IMR-90 (cell line): ENCODE data around the gene ENHO. TPM values are rescaled to one million over a fixed set of nuclear protein-coding genes. Genes with fewer than 3 reads are reported as not detected.

Experiments
- ATAC-seq: fragments of 200-7000 bp; cut with Tn5 transposase; 2 replicates; pipeline ENCODE4 v1.9.1; 2020; ENCODE audit warnings: low read depth, mild to moderate bottlenecking, moderate library complexity
- BruUV-seq: library from RNA; stranded (reverse); fragments of 400-500 nt; replicated peaks from 2 replicates; lab custom pipeline; 2021; lab: Mats Ljungman, UMichigan
- CTCF ChIA-PET: fragments of 300-600 bp; formaldehyde crosslinking; extraction: SDS; loops from one replicate; lab custom pipeline; 2021; ENCODE audit warnings: antibody characterized with exemption; lab: Yijun Ruan, JAX
- POLR2A ChIA-PET: fragments of 300-600 bp; sonication (Branson Sonifier 250); formaldehyde crosslinking; loops from one replicate; lab custom pipeline; 2022; ENCODE audit warnings: antibody characterized with exemption; ENCODE audit not compliant: unreplicated experiment; lab: Charles Lee
- DNase-seq: peaks from one replicate; pipeline ENCODE4 v3.0.0; 2013
- H2AFZ ChIP-seq: replicated peaks from 2 replicates; pipeline ENCODE3; 2013; ENCODE audit warnings: low read length, mild to moderate bottlenecking; ENCODE audit not compliant: poor library complexity
- H2AK5ac ChIP-seq: 2 replicates; pipeline ENCODE4 v1.6.1; 2013; ENCODE audit warnings: low read depth, low read length, inconsistent platforms
- H2AK9ac ChIP-seq: replicated peaks from 2 replicates; pipeline ENCODE3; 2013; ENCODE audit warnings: mild to moderate bottlenecking, low read depth, low read length, moderate library complexity; ENCODE audit not compliant: poor library complexity
- H2BK120ac ChIP-seq: 2 replicates; pipeline ENCODE4 v1.6.1; 2013; ENCODE audit warnings: low read depth, low read length, inconsistent platforms
- H2BK15ac ChIP-seq: 3 replicates; pipeline ENCODE4 v1.6.1; 2013; ENCODE audit warnings: low read depth, low read length, inconsistent platforms
- H2BK20ac ChIP-seq: 2 replicates; pipeline ENCODE4 v1.6.1; 2013; ENCODE audit warnings: low read depth, mild to moderate bottlenecking, inconsistent platforms, low read length, moderate library complexity
- H2BK5ac ChIP-seq: 2 replicates; pipeline ENCODE4 v1.6.1; 2013; ENCODE audit warnings: mild to moderate bottlenecking, low read depth, low read length, inconsistent platforms; ENCODE audit not compliant: poor library complexity, severe bottlenecking
- H3K14ac ChIP-seq: replicated peaks from 2 replicates; pipeline ENCODE4 v1.6.1; 2013; ENCODE audit warnings: low read depth, low read length, inconsistent platforms
- H3K18ac ChIP-seq: 2 replicates; pipeline ENCODE4 v1.6.1; 2013; ENCODE audit warnings: low read depth, low read length, control low read depth
- H3K23ac ChIP-seq: 2 replicates; pipeline ENCODE4 v1.6.1; 2013; ENCODE audit warnings: low read depth, low read length, inconsistent platforms
- H3K27ac ChIP-seq: 2 replicates; pipeline ENCODE4 v1.5.1; 2013; ENCODE audit warnings: mild to moderate bottlenecking, control low read depth, low read length; ENCODE audit not compliant: insufficient read depth
- H3K27me3 ChIP-seq: 2 replicates; pipeline ENCODE4 v1.6.1; 2013; ENCODE audit warnings: low read length; ENCODE audit not compliant: control insufficient read depth, insufficient read depth
- H3K36me3 ChIP-seq: 2 replicates; pipeline ENCODE4 v1.6.1; 2013; ENCODE audit warnings: low read length, mixed read lengths; ENCODE audit not compliant: control insufficient read depth, insufficient read depth
- H3K4ac ChIP-seq: 2 replicates; pipeline ENCODE4 v1.6.1; 2013; ENCODE audit warnings: low read depth, low read length, inconsistent platforms
- H3K4me1 ChIP-seq: 2 replicates; pipeline ENCODE4 v1.6.1; 2013; ENCODE audit warnings: low read length, mixed read lengths; ENCODE audit not compliant: control insufficient read depth, insufficient read depth
- H3K4me2 ChIP-seq: 2 replicates; pipeline ENCODE4 v1.6.1; 2013; ENCODE audit warnings: low read depth, mild to moderate bottlenecking, control low read depth, low read length, moderate library complexity
- H3K4me3 ChIP-seq: 2 replicates; pipeline ENCODE4 v1.5.1; 2013; ENCODE audit warnings: low read depth, mild to moderate bottlenecking, control low read depth, low read length, moderate library complexity; ENCODE audit not compliant: insufficient read depth
- H3K56ac ChIP-seq: 2 replicates; pipeline ENCODE4 v1.6.1; 2013; ENCODE audit warnings: low read length, inconsistent platforms; ENCODE audit not compliant: insufficient read depth; ENCODE audit errors: extremely low read depth
- H3K79me1 ChIP-seq, 2 experiments: 2 replicates each; pipeline ENCODE4 v1.6.1; 2013; ENCODE audit warnings: low read length in 2 of 2, inconsistent platforms in 1 of 2, low read depth in 1 of 2
- H3K9ac ChIP-seq: 2 replicates; pipeline ENCODE4 v1.6.1; 2013; ENCODE audit warnings: low read depth, low read length, control low read depth
- H3K9me1 ChIP-seq: 2 replicates; pipeline ENCODE4 v1.6.1; 2013; ENCODE audit warnings: low read length, inconsistent platforms; ENCODE audit not compliant: insufficient read depth
- H3K9me3 ChIP-seq: 2 replicates; pipeline ENCODE4 v1.6.1; 2013; ENCODE audit warnings: low read length; ENCODE audit not compliant: control insufficient read depth, insufficient read depth
- H4K20me1 ChIP-seq: 2 replicates; pipeline ENCODE4 v1.6.1; 2013; ENCODE audit warnings: low read length, inconsistent platforms; ENCODE audit not compliant: insufficient read depth
- H4K5ac ChIP-seq: 2 replicates; pipeline ENCODE4 v1.6.1; 2013; ENCODE audit warnings: mild to moderate bottlenecking, low read depth, low read length, control low read depth
- H4K8ac ChIP-seq, 2 experiments: 2 replicates each; pipeline ENCODE4 v1.6.1; 2013; ENCODE audit warnings: low read depth in 2 of 2, low read length in 2 of 2, control low read depth in 1 of 2, inconsistent platforms in 1 of 2
- H4K91ac ChIP-seq: 2 replicates; pipeline ENCODE4 v1.6.1; 2013; ENCODE audit warnings: low read depth, low read length, inconsistent platforms; ENCODE audit not compliant: insufficient read depth
- BHLHE40 ChIP-seq: fragments of 150-350 bp; IDR thresholded peaks from 2 replicates; pipeline ENCODE4 v1.6.1; 2016; ENCODE audit warnings: mild to moderate bottlenecking, low read depth, low read length
- CEBPB ChIP-seq: IDR thresholded peaks from 2 replicates; pipeline ENCODE4 v1.6.1; 2012; ENCODE audit warnings: low read depth, low read length, improper control_type of control experiment
- CHD1 ChIP-seq: IDR thresholded peaks from 2 replicates; pipeline ENCODE4 v1.6.1; 2012; ENCODE audit warnings: low read depth, low read length, improper control_type of control experiment
- CTCF ChIP-seq: conservative IDR thresholded peaks from 2 replicates; pipeline ENCODE4 v1.5.1; 2012; ENCODE audit warnings: mild to moderate bottlenecking, low read depth, low read length, improper control_type of control experiment
- FOS ChIP-seq: fragments of 150-350 bp; IDR thresholded peaks from 2 replicates; pipeline ENCODE4 v1.6.1; 2016; ENCODE audit warnings: low read depth, low read length
- MAZ ChIP-seq: IDR thresholded peaks from 2 replicates; pipeline ENCODE4 v1.6.1; 2012; ENCODE audit warnings: low read depth, mild to moderate bottlenecking, low read length, improper control_type of control experiment, moderate library complexity, borderline replicate concordance
- POLR2A ChIP-seq: IDR thresholded peaks from 2 replicates; pipeline ENCODE4 v1.6.1; 2012; ENCODE audit warnings: mild to moderate bottlenecking, low read depth, low read length
- RCOR1 ChIP-seq: IDR thresholded peaks from 2 replicates; pipeline ENCODE4 v1.6.1; 2012; ENCODE audit warnings: mild to moderate bottlenecking, low read length, improper control_type of control experiment; ENCODE audit not compliant: insufficient replicate concordance
- RFX5 ChIP-seq: IDR thresholded peaks from 2 replicates; pipeline ENCODE4 v1.8.0; 2012; ENCODE audit warnings: low read depth, mild to moderate bottlenecking, low read length, moderate library complexity
- SMC3 ChIP-seq: fragments of 150-350 bp; IDR thresholded peaks from 2 replicates; pipeline ENCODE4 v1.6.1; 2016; ENCODE audit warnings: low read depth, mild to moderate bottlenecking, antibody characterized with exemption, low read length, moderate library complexity
- WGBS, 2 experiments: methylation state at CpG; one replicate each; pipeline versions ENCODE4 v1.1.5 to v1.1.7; 2013; ENCODE audit warnings: missing lambda C conversion rate in 2 of 2; ENCODE audit not compliant: insufficient read length in 1 of 2; ENCODE audit errors: extremely low coverage in 2 of 2; 5-methylcytosine and 5-hydroxymethylcytosine counted together
- dilution Hi-C: fragments of 300-500 bp; cut with HindIII; formaldehyde crosslinking; loops from one replicate; pipeline ENCODE4 v1.14.3; 2018; ENCODE audit warnings: low sequenced_read_pairs; ENCODE audit not compliant: unreplicated experiment
- in situ Hi-C: fragments of 300-500 bp; cut with MboI; formaldehyde crosslinking; loops from 3 replicates; pipeline ENCODE4 v1.14.3; 2019; ENCODE audit warnings: low sequenced_read_pairs, inconsistent platforms, mixed read lengths
- intact Hi-C: fragments of 100-400 bp; cut with micrococcal nuclease; formaldehyde crosslinking; loops from 2 replicates; pipeline ENCODE4 v1.10.0; 2022
- polyA plus RNA-seq, 3 experiments: library from polyadenylated mRNA; depleted of rRNA; stranded (reverse); fragments of >200 nt; gene quantifications; 2 replicates each; pipeline ENCODE4 v1.2.3, GENCODE V29; 2012; ENCODE audit warnings: low replicate concordance in 1 of 3
- total RNA-seq: library from RNA; depleted of rRNA; stranded (reverse); fragments of >200 nt; gene quantifications from 2 replicates; pipeline ENCODE4 v1.2.3, GENCODE V29; 2012

ENHO gene
- total and polyA plus RNA-seq, 2 of the 4 experiments (the other 2 are of a cell fraction), result not detected

- Histone ChIP-seq H3K9me1 (no peaks in the 10 kb centered on the region), H4K5ac (no peak overlapping the region), H3K14ac (no peak overlapping the region), H2BK15ac (no peak overlapping the region), H2BK120ac (no peak overlapping the region), H3K4me1 (no peaks in the 10 kb centered on the region; the same call in 1 of the 2 replicates), H3K4ac (no peak overlapping the region), H3K9me3 (no peaks in the 10 kb centered on the region), H2BK20ac (no peak overlapping the region), H4K91ac (no peak overlapping the region), H3K9ac (no peak overlapping the region), H3K56ac (no peak overlapping the region), H2AFZ (no peak overlapping the region), H3K4me3 (no peak overlapping the region), H4K8ac (no peak overlapping the region), H3K23ac (no peak overlapping the region), H2AK5ac (no peak overlapping the region), H3K27ac (no peak overlapping the region), H3K79me1 (no peaks in the 10 kb centered on the region), H3K18ac (no peak overlapping the region), H2AK9ac (no peak overlapping the region), H3K27me3 (peaks cover 53% of the 10 kb centered on the region), H4K20me1 (no peaks in the 10 kb centered on the region; the same call in 1 of the 2 replicates), H2BK5ac (no peak overlapping the region), H3K4me2 (no peak overlapping the region), H3K36me3 (no peaks in the 10 kb centered on the region)
- no CpG with 5 or more reads among the region's 10 CpGs for WGBS, 2 experiments
- no peak for ATAC-seq
- dilution Hi-C loops (no loop called here), intact Hi-C loops (no loop called here), in situ Hi-C loops (no loop called here)
- TF ChIP-seq MAZ (no peak), RCOR1 (no peak), BHLHE40 (no peak), RFX5 (no peak), CEBPB (no peak), CHD1 (no peak), FOS (no peak), POLR2A (no peak), CTCF (no peak), SMC3 (no peak)
- no TSS peak for BruUV-seq
- CTCF ChIA-PET, result interaction anchor here (0.5 to 2.5 kb wide), 5 partner anchors 64 to 98 kb away, joined by 3 to 13 read pairs (median 3); no protein-coding TSS in a partner anchor
- no peak for DNase-seq
- POLR2A ChIA-PET, result no interaction called here
Measured at GRCh38 chr9:34502471-34502870, 20.3 kb downstream of the ENHO start.
